ENCODE measurements around the gene HLA-G. TPM values are rescaled to one million over a fixed set of nuclear protein-coding genes. Genes with fewer than 3 reads are reported as not detected.

HLA-G gene
- total RNA-seq, 1 experiment from 2014 or later, result 0.45 TPM

DNA sequence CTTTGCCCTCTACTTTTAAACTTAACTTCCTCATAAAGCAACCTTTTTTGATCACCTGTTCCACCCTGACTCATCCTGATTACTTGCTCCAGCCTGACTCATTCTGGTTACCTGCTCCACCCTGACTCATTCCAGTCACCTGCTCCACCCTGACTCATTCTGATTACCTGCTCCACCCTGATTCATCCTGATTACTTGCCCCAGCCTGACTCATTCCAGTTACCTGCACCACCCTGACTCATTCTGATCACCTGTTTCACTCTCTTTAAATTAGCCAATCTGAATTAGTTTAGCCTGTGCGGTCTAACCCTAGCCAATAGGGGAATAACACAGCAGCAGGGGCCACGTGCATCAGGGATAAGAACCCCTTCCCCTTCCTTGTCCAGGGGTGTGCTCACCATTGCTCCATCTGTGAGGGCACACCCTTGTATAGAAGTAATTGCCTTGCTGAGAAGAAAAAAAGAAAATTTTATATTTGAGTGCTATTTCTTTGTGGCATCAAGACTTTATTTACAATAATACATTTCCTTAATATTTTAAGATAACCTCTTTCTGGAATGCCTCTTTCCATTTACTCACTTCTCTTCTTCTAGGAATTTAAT, 17.9 kb downstream of the HLA-G start:
- Mint-ChIP-seq H3K4me3 (ENCODE audit: low read depth, unreplicated experiment) (peak overlapping the region; percentile 4), H3K27me3 (ENCODE audit: unreplicated experiment) (peaks cover 30% of the 10 kb centered on the region), H3K36me3 (ENCODE audit: insufficient read depth, unreplicated experiment) (peaks cover 10% of the 10 kb centered on the region), H3K9me3 (ENCODE audit: low read depth, unreplicated experiment) (peaks cover 2% of the 10 kb centered on the region), H3K4me1 (ENCODE audit: low read depth, unreplicated experiment) (peaks cover 30% of the 10 kb centered on the region), H3K27ac (ENCODE audit: unreplicated experiment) (peak overlapping the region; percentile 92)
- DNase-seq, result peak; percentile 83
- intact Hi-C loops (cut with micrococcal nuclease; ENCODE audit: unreplicated experiment), result loop anchor here (5.0 kb wide), 1 partner anchor 122 kb away; no protein-coding TSS in a partner anchor
- TF ChIP-seq, protein P1, sequence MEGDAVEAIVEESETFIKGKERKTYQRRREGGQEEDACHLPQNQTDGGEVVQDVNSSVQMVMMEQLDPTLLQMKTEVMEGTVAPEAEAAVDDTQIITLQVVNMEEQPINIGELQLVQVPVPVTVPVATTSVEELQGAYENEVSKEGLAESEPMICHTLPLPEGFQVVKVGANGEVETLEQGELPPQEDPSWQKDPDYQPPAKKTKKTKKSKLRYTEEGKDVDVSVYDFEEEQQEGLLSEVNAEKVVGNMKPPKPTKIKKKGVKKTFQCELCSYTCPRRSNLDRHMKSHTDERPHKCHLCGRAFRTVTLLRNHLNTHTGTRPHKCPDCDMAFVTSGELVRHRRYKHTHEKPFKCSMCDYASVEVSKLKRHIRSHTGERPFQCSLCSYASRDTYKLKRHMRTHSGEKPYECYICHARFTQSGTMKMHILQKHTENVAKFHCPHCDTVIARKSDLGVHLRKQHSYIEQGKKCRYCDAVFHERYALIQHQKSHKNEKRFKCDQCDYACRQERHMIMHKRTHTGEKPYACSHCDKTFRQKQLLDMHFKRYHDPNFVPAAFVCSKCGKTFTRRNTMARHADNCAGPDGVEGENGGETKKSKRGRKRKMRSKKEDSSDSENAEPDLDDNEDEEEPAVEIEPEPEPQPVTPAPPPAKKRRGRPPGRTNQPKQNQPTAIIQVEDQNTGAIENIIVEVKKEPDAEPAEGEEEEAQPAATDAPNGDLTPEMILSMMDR (IDR thresholded peaks at IDR 0.05; ENCODE audit: unreplicated experiment), result no peak
- CTCF ChIA-PET, result no interaction called here
- no TSS peak for BruUV-seq (replicated peaks)

DNA sequence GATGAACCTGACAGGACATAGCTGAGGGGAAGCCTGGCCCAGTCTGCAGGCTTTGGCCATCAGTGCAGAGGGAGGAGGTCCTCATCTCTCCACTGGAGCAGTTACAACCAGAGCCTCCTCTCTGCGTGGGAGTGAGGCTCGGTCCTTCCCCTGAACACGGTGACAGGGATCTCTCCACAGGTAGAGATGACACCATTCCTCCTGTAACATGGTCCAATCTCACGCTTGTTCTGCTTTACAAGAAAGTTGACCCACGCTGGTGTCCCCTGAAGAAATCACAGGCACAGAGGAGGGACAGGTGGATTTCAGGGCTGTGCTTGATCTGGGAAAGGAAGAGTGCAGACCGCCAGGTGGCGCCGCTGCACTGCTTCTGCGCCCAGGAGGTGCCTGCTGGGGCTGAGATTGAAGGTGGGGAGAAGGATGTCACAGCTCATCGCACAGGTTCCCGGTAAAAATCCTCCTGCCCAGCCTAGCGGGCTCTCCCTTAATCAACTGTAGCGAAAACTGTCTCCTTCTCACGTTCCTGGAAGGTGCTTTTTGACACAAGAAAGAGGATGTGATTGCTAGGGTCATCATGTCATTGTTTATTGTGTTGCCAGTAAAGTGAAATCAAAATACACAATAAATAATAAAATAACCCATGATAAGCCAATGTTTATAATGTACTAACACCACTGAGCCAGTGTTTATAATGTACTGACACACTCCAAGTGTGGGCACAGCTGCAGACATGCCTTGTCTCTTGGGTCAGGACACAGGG, 20.4 kb downstream of the HLA-G start:
- Mint-ChIP-seq H3K9me3 (ENCODE audit: low read depth, unreplicated experiment) (no peaks in the 10 kb centered on the region), H3K4me1 (ENCODE audit: low read depth, unreplicated experiment) (peaks cover 30% of the 10 kb centered on the region), H3K27ac (ENCODE audit: unreplicated experiment) (no peak overlapping the region), H3K4me3 (ENCODE audit: low read depth, unreplicated experiment) (no peak overlapping the region), H3K36me3 (ENCODE audit: insufficient read depth, unreplicated experiment) (peaks cover 10% of the 10 kb centered on the region), H3K27me3 (ENCODE audit: unreplicated experiment) (peaks cover 55% of the 10 kb centered on the region)
- TF ChIP-seq, protein P1 (IDR thresholded peaks at IDR 0.05; ENCODE audit: unreplicated experiment), result peak; percentile 97
- intact Hi-C loops (cut with micrococcal nuclease; ENCODE audit: unreplicated experiment), result loop anchor here (1.0 to 5.0 kb wide), 3 partner anchors 119 to 323 kb away; no protein-coding TSS in a partner anchor
- peak; percentile 91 for DNase-seq
- CTCF ChIA-PET, result interaction anchor here (0.5 to 1.0 kb wide), 6 partner anchors 116 to 254 kb away, joined by 3 to 9 read pairs (median 6); no protein-coding TSS in a partner anchor
- no TSS peak for BruUV-seq (replicated peaks)

DNA sequence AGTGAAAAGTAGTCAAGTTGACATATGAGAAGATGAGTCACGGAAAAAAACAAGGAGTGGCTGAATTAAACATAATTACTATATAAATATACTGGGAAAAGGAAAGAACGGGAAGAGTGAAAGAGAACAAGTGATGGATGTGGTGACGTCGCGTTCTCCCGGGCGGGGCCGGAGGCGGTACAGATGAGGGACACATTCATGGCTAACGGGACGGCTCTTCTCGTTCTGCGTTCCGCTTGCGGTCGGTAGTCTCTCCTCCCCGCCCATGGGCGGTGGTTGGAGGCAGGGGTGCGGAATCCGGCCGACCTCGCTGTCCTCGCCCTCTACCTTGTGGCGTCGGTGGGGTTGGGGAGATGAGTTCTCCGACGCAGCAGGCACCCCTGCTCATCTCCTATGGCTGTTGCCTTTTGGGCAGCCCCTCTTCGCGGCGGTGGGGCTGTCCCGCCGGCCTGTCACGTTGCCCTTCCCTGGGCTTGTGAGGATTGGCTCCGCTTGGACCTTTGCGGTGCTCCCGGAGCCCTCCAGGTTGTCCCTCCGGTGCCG, 22.5 kb downstream of the HLA-G start:
- intact Hi-C loops (cut with micrococcal nuclease; ENCODE audit: unreplicated experiment), result no loop called here
- CTCF ChIA-PET, result no interaction called here
- Mint-ChIP-seq H3K36me3 (ENCODE audit: insufficient read depth, unreplicated experiment) (peaks cover 9% of the 10 kb centered on the region), H3K4me1 (ENCODE audit: low read depth, unreplicated experiment) (peaks cover 21% of the 10 kb centered on the region), H3K27me3 (ENCODE audit: unreplicated experiment) (peaks cover 70% of the 10 kb centered on the region), H3K9me3 (ENCODE audit: low read depth, unreplicated experiment) (no peaks in the 10 kb centered on the region), H3K4me3 (ENCODE audit: low read depth, unreplicated experiment) (peak overlapping the region; percentile 48), H3K27ac (ENCODE audit: unreplicated experiment) (no peak overlapping the region)
- no TSS peak for BruUV-seq (replicated peaks)
- DNase-seq, result peak; percentile 32
- TF ChIP-seq, protein P1 (IDR thresholded peaks at IDR 0.05; ENCODE audit: unreplicated experiment), result no peak

DNA sequence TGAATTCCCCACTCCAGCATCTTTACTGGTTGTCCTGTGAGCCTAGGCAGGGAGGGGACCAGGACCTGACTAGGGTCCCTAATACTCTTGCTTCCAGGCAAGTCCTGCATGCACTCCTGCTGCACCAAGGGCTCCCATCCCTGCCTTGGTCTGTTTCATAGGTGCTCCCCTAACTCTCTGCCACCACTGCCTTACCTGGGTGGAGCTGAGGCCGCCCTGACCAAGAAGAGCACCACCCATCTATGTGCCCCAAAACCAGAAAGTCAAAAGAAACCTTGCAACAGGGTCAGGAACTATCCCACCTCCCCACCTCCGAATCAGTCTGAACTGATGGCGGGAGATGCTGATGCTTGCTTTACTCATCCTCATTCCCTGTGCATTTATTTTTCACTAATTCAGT, 23.6 kb downstream of the HLA-G start:
- H3K36me3 Mint-ChIP-seq (ENCODE audit: insufficient read depth, unreplicated experiment), result no peaks in the 10 kb centered on the region
- H3K27ac Mint-ChIP-seq (ENCODE audit: unreplicated experiment), result no peak overlapping the region
- BruUV-seq (replicated peaks), result no TSS peak
- no peaks in the 10 kb centered on the region for H3K9me3 Mint-ChIP-seq (ENCODE audit: low read depth, unreplicated experiment)
- peaks cover 70% of the 10 kb centered on the region for H3K27me3 Mint-ChIP-seq (ENCODE audit: unreplicated experiment)
- TF ChIP-seq, protein P1 (IDR thresholded peaks at IDR 0.05; ENCODE audit: unreplicated experiment), result no peak
- CTCF ChIA-PET, result no interaction called here
- DNase-seq, result no peak
- no peak overlapping the region for H3K4me3 Mint-ChIP-seq (ENCODE audit: low read depth, unreplicated experiment)
- H3K4me1 Mint-ChIP-seq (ENCODE audit: low read depth, unreplicated experiment), result peaks cover 13% of the 10 kb centered on the region
- intact Hi-C loops (cut with micrococcal nuclease; ENCODE audit: unreplicated experiment), result no loop called here

All from Calu3 (cell line).